COR-L47 (cell line): ENCODE measurements around the gene ALDH3A1.

Source experiments
- DNase-seq: peaks from one replicate; lab custom pipeline; 2025; lab: John Stamatoyannopoulos, UW

Gene ALDH3A1

GRCh38 chr17:19759568-19760549 lies 11.8 kb upstream of the ALDH3A1 start:
- DNase-seq, result no peak

GRCh38 chr17:19757536-19758180 lies 9.6 kb upstream of the ALDH3A1 start:
- DNase-seq, result no peak

- DNase-seq, result no peak
Observed at GRCh38 chr17:19756546-19756945, 8.4 kb upstream of the ALDH3A1 start.

- DNase-seq, result no peak
Observed at GRCh38 chr17:19755821-19756510, 7.9 kb upstream of the ALDH3A1 start.

GRCh38 chr17:19755392-19755791 lies 7.3 kb upstream of the ALDH3A1 start:
- no peak for DNase-seq

GRCh38 chr17:19753661-19754463 lies 5.8 kb upstream of the ALDH3A1 start:
- DNase-seq, result no peak

GRCh38 chr17:19753051-19753509 lies 5.0 kb upstream of the ALDH3A1 start:
- DNase-seq, result no peak

DNA sequence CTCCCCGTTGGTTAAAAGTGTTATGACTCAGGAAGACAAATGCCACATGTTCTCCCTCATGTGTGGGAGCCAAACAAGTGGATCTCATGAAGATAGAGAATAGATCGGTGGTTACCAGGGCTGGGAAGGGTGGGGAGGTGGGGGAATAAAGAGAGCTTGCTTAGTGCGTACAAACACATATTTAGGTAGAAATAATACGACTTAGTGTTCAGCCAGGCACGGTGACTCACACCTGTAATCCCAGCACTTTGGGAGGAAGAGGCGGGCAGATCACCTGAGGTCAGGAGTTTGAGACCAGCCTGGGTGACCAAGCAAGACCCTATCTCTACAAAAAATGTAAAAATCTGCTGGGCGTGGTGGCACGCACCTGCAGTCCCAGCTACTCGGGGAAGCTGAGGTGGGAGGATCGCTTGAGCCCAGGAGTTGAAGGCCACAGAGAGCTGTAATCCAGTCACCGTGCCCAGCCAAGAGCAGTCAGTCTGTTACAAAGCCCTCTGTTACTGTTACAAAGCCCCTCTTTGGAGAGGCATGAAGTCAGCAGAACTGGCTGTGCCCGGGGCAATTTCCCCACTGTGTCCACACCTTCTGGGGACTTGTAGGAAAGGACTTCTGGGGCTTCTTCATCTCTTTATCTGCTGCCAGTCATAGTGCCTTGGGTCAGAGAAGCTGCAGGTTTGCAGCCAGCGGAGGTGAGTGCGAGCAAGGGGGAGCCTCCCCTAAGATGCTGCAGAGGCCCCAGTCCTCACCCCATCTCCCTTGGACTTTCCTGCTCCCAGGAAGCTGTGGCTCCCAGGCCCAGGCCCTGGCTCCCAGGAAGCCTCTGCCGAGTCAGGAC lies 4.3 kb upstream of the ALDH3A1 start:
- no peak for DNase-seq

DNA sequence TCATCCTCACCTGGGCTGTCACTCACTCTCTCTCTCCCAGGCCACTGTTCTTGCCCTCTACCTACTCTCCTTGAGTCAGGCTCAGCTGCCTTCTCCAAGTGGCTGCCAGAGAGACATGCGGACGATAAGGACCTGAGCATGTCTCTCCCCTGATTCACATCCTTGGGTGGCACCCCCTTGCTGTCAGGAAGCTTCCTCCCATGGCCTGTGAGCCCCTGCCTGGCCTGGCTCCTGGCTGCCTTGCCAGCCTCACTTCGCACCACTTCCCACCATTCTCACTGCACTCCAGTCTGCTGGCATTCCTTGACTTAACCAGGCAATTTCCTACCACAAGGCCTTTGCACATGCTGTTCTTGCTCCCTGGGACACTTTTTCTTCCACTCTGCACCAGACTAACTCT lies 2.7 kb upstream of the ALDH3A1 start:
- no peak for DNase-seq

DNA sequence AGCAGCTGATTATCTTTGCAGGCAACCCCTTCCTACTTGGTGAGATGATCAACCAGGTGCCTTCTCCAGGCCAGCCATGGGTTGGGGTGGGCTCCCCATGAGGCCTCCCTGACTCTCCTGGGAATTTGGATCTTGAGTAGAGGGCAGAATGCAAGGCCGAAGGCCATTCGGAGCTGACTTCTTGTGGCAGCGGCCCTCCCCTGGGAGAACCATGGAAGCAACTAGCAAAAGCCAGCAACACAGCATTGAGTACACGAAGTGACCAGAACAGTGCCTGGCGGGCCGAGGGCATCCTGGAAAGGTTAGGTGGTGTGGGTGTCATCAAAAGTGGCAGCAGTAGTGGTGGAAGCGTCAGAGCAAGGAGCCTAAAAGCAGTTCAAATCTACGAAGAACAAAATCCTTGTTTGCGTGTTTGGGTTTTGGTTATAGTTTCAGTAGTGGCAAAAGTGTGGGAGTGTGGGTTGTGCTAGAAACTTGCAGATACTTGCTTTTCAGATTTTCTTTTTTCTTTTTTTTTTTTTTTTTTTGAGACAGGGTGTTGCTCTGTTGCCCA lies 2.0 kb upstream of the ALDH3A1 start:
- no peak for DNase-seq

GRCh38 chr17:19748807-19749193 lies 702 bp upstream of the ALDH3A1 start:
- no peak for DNase-seq

DNA sequence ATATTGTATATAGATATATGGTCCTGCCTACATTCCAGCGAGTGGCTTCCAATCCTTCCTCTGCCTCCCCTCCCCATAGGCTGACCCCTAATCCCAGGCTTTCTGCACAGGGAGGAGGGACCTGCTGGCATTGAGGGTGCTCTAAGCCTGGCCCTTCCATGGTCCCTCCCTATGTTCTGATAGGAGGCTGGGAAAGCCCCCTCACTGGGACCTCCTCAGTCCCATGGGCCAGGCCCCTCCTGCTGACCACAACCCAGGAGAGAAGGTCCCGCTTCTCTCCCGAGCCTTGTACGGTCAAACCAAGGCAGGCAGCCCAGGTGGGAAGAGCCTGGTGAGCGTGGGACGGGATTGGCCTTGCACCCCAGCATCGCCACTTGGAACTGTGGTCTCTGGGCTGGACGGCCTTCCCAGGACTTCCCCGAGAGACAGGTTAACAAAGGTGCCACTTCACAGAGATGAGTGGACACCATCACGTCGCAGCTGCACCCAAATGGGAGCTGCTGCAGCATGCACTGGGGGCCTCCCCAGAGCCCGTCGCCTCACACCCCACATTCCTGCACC lies 859 bp downstream of the ALDH3A1 start:
- DNase-seq, result no peak

GRCh38 chr17:19746517-19746916 lies 1.6 kb downstream of the ALDH3A1 start:
- DNase-seq, result no peak

DNA sequence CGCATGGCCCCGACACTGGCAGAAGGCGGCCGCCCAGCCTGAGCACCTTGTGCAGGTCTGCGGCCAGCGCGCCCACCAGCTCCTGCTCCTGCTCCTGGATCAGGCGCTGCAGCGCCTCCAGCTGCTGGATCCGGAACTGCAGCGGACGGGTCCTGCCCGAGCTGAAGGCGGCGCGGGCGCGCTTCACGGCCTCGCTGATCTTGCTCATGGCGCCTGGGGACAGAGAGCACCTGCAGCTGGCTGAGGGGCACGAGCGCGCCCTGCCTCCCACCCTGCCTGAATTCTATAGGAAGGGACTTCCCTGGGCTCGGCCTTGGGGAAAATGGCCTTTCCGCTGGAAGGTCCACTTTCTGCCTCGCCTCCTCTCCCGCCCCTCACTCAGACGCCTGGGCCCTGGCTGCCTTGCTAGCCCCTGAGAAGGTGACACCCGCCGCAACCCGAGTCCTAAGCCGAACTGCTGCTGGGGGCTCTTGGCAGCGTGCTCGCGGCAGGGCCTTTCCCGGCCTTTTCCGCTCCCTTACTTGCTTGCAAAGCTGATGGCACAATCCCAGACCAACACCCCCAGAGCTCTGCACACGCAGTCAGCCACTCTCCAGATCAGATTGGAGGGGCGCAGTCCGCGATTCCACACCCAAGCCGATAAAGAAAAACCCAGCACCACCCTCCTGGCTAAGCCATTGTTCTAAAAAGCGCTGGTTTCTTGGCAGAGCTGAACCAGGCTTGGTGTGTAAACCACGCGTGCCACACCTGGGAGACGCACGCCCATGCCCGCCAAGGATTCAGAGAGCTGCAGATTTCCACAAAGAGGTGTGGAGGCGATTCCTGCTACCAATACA lies 3.0 kb downstream of the ALDH3A1 start:
- DNase-seq, result peak; percentile 39

- DNase-seq, result no peak
Observed at GRCh38 chr17:19744492-19744891, 3.6 kb downstream of the ALDH3A1 start.

DNA sequence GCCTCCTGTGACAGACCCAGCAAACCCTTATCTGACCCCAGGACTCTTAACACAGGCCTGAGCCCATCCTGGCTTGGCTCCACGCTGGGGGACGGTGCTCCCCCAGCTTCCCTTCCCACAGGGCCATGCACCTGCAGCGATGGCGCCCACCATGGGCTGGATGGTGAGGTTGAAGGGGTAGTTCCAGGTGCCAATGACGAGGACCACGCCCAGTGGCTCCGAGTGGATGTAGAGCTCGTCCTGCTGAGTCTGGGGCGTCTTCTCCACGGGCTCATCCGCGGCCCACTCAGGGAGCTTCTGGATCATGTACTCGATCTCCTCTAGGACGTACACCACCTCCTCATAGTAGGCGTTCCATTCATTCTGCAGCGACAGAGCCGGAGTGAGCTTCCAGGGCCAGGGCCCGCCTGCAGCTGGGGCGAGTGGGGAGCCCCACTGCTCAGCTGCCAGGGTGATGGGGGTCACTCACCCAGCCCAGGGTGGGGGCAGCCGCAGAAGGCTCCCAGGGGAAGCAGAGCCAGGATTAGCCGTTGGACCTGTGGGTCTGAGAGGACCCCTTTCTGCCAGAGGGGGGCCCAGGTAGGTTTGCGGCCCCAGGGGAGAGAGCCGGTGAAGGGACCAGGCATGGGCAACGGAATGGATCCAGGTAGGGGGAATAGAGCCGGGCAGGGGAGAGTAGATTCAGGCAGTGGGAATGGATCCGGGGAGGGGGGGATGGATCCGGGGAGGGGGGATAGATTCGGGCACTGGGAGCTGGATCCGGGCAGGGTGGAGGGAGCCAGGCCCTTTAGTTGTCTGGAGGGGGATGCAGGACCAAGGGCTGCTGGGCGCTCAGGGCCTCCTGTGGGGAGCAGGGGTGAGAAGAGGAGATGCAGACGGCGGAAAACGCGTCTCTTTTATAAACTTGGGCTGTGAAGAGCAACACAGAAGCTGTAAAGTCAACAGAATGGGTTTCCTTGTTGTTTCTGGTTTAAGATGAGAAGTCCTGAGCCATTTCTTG lies 4.7 kb downstream of the ALDH3A1 start:
- DNase-seq, result no peak

DNA sequence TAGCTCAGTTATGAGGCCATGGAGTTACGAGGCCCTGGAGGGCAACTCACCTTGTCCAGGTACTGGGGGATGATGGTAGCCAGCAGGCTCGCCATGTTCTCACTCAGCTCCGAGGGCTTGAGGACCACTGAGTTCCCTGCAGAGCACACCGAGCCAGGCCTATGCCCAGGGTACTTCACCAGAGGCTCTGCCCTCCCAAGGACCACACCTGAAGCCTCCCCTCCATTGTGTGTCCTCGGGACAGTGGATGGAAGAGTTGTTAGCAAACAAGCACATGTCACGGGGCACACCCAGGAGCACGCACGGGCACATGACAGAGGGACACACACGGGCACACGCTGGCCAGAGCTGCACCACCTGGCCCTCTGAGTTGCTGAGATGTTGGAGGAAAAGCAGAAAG lies 5.6 kb downstream of the ALDH3A1 start:
- no peak for DNase-seq

DNA sequence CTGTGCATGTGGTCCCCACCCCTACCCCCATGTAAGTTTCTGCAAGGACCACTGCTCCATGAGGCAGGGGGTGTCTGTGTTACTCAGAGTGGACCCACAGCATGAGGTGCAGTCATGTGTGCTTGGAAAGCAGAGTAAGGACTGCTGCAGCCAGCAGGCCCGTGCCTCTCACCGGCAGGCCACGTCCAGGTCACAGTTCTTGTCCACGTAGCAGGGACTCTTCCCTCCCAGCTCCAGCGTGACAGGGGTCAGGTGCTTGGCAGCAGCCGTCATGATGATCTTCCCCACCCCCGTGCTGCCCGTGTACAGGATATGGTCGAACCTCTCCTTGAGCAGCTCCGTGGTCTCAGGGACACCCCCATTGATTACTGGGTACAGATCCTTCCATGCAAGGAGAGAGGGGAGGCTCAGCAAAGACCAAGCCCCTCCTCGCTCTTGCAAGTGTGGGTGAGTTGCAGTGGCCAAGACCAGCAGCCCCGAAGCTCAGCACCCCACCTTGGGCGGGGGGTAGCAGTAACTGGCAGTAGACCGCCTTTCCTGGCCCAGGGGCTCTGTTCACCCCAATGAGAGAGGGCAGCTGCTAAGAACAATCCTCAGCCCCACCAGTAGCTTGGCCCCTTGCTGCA lies 6.2 kb downstream of the ALDH3A1 start:
- no peak for DNase-seq
